GM19099 (cell line): ENCODE measurements around the gene TMSB15A.
"Not testable (repeated sequence)": the region's sequence is repeated elsewhere in the genome, so short reads cannot be mapped to it uniquely, and the experiment has no call there.

Experiments
- POLR2A ChIP-seq: IDR thresholded peaks from 3 replicates; pipeline ENCODE4 v1.6.1; 2011; ENCODE audit warnings: low read depth; ENCODE audit not compliant: insufficient read length; ENCODE audit errors: extremely low read depth

TMSB15A gene

GRCh38 chrX:102515975-102516941, at the start of gene TMSB15A:
Gene TMSB15A, minus strand, starts transcription at chrX:102516739.
- no peak for TF ChIP-seq POLR2A

DNA sequence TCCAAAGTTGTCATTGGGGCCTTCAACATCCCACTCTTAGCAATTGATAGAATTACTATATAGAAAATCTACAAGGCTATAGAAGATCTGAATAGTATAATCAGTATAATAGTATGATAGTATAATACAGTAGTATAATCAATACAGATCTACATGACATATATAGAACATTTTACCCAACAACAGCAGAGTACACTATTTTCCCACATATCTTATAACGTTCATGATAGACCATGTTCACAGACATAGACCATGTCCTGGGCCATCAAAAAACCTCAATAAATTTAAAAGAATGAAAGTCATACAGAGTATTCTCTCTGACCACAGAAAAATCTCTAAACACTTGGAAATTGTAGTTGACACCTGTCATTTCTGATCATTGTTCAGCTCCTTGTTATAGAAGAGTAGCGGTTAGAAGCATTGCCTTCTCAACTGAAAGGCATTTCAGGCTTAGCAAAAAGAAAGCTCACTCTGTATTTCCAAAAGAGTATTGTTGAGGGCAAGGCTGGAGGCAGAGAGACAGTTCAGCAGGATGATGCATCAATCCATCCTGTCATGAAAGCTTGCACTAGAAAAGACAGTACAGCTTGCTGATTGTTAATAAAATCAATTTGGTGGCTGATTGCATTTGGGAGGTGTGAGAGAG, 44.0 kb upstream of the TMSB15A start:
- no peak for TF ChIP-seq POLR2A

DNA sequence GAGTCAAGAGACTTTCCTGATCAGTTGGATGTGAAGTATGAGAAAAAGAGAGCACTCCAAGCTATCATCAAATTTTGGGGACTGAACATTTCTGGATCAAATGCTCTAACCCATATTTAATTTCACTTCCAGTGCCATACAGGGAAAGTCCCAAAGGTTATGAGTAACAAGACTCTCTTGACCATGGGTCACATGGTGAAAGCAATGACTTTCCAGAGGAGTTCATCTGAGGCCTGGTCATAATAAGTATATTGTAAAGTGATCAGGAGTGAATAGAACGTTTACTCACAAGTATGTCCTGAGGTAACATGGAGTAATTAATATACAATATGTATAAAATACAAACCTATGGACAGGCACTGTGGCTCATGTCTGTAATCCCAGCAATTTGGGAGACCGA, 42.1 kb upstream of the TMSB15A start:
- no peak for TF ChIP-seq POLR2A

DNA sequence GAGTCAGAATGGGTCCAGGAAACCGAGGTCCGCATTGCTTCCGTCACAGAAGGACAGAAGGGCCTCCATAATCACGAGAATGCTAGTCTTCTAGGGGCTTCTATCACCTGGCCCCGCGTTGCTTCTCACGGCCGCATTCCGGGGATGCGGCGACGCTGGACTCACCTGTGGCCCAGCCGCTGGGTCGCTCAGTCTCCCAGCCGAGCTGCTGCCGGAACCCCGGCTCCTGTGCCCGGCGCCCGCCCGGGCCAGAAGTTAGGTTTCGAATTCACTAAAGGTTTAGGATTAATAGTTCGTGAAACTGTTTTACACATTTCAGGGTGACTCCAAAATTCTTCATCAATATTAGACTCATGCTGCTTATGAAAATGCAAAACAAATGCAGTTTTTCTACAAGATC, 31.7 kb upstream of the TMSB15A start:
- no peak for TF ChIP-seq POLR2A

DNA sequence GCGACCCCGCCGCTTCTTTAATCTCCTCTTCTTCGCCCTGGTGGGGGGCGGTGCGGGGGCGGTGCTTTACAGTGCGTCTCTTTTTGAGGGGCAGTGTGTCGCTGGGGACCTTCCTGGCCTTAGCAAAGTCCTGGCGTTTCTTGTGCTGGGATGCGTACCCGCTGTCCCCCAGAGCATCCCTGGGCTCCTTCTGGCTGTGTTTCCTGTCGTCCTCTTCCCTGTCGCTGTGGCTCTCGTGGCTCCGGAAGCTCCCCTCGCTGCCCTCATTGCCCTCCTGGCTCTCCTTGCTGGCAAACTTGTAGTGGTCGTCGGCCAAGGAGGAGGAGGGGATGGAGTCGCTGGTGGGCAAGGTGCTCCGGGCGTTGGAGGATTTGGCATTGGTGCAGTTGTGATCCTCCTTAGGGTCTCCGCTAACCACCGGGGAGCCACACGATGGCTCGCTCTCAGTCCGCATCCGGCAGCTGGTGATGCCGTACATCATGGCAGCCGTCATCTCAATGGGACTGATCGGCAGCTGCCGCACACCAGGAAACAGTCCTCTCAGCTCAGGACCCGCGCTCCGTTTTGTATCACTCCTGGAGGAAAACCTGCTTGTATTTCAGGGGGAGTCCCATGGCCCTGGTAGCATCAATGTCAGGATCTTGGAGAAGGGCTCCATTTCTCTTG, 30.4 kb upstream of the TMSB15A start:
- no peak for TF ChIP-seq POLR2A

DNA sequence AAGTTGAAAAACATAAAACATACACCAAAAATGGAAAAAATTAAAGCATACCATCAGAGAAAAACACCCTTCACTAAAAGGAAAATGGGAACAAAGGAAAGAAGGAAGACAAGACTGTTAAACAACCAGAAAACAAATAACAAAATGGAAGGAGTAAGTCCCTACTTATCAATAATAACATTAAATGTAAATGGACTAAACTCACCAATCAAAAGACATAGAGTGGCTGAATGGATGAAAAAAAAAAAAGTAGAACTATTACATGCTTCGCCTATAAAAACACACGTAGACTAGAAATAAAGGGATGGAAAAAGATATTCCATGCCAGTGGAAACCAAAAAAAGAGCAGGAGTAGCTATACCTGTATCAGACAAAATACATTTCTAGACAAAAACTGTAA, 19.4 kb upstream of the TMSB15A start:
- no peak for TF ChIP-seq POLR2A

DNA sequence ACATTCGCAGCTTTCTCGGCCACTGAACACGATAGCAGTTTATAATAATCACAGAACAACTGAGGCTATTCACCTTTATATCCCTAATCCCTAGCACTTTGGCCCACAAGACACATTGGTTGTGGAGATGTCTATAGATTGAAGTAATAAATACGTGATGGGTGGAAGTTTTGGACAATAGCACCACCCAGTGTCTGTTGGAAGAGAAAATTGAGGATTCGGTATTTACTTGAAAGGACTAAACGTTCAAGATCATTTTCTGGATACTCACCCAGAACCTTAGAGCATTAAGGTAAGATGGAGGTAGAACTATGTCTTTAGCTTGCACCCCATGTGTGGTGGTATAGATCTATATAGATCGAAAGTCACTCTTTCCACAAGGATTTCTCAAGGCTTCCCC, 787 bp upstream of the TMSB15A start:
- no peak for TF ChIP-seq POLR2A

- no peak for TF ChIP-seq POLR2A
These were observed 2.0 kb downstream of the TMSB15A start for GRCh38 chrX:102514536-102514935.

- TF ChIP-seq POLR2A, result no peak
These were observed 17.8 kb downstream of the TMSB15A start for GRCh38 chrX:102498732-102499131.

DNA sequence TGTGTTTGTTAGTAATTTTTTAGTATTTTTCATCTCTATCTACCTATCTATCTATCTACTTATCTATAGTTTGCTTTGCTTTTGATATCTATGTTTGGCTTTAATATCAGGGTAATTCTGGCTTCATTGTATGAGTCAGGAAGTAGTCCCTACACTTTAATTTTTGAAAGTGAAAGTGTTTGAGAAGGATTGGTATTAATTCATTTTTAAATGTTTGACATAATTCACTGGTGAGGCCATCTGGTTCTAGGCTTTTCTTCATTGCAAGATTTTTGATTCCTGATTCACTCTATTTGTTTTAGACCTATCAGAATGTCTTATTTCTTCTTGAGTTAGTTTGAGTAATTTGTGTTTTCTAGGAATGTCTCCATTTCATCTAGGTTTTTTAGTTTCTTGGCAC, 24.8 kb downstream of the TMSB15A start:
- no peak for TF ChIP-seq POLR2A

- not testable (repeated sequence) for TF ChIP-seq POLR2A
These were observed 44.7 kb downstream of the TMSB15A start, which contains the start of gene TCP11X2 for GRCh38 chrX:102471762-102472220. Gene TCP11X2, minus strand, starts transcription at chrX:102471812.
